ENCODE measurements around the gene FAM216B.

Gene FAM216B

GRCh38 chr13:42800109-42800643 lies 18.8 kb downstream of the FAM216B start:
- TF ChIP-seq CTCF (IDR thresholded peaks at IDR 0.05) = no peak

GRCh38 chr13:42803563-42804204 lies 22.3 kb downstream of the FAM216B start:
- no peak for TF ChIP-seq CTCF (IDR thresholded peaks at IDR 0.05)

GRCh38 chr13:42804244-42804874 lies 23.0 kb downstream of the FAM216B start:
- TF ChIP-seq CTCF (IDR thresholded peaks at IDR 0.05) = no peak

GRCh38 chr13:42807241-42807640 lies 25.9 kb downstream of the FAM216B start:
- no peak for TF ChIP-seq CTCF (IDR thresholded peaks at IDR 0.05)

GRCh38 chr13:42807866-42808265 lies 26.5 kb downstream of the FAM216B start:
- TF ChIP-seq CTCF (IDR thresholded peaks at IDR 0.05) = no peak

- no peak for TF ChIP-seq CTCF (IDR thresholded peaks at IDR 0.05)
Observed at GRCh38 chr13:42808341-42808940, 27.1 kb downstream of the FAM216B start.

- no peak for TF ChIP-seq CTCF (IDR thresholded peaks at IDR 0.05)
Observed at GRCh38 chr13:42812316-42812715, 30.9 kb downstream of the FAM216B start.

All from LNCAP (cell line).